ENCODE data around the gene PDE8B.

DNA sequence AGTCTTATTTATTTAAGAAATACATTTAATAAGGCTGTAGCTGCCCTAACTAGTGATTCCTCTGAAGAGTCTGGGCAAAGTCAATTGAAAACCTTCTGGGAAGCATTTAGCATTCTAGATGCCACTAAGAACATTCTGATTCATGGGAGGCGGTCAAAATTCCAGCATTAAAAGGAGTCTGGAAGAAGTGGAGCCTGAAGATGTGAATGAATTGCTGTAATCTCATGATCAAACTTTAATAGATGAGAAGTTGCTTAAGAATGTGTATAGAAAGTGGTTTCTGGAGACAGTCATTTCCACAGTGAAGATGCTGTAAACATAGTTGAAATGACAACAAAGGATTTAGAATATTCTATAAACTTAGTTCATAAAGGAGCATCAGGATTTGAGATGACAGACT is 220.2 kb downstream of the PDE8B start:
- TF ChIP-seq, protein P1, sequence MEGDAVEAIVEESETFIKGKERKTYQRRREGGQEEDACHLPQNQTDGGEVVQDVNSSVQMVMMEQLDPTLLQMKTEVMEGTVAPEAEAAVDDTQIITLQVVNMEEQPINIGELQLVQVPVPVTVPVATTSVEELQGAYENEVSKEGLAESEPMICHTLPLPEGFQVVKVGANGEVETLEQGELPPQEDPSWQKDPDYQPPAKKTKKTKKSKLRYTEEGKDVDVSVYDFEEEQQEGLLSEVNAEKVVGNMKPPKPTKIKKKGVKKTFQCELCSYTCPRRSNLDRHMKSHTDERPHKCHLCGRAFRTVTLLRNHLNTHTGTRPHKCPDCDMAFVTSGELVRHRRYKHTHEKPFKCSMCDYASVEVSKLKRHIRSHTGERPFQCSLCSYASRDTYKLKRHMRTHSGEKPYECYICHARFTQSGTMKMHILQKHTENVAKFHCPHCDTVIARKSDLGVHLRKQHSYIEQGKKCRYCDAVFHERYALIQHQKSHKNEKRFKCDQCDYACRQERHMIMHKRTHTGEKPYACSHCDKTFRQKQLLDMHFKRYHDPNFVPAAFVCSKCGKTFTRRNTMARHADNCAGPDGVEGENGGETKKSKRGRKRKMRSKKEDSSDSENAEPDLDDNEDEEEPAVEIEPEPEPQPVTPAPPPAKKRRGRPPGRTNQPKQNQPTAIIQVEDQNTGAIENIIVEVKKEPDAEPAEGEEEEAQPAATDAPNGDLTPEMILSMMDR (IDR thresholded peaks at IDR 0.05): no peak
- no peak for TF ChIP-seq POLR2AphosphoS5 (IDR thresholded peaks at IDR 0.05; ENCODE audit: insufficient read depth in 1 of 2, low read depth in 1 of 2)

Data from vagina (tissue), 2 donors.